Measurements from ENCODE around the gene TMEM165.

Gene TMEM165

GRCh38 chr4:55397520-55398321 lies 2.0 kb downstream of the TMEM165 start (continued):
- no peak for TF ChIP-seq ZNF26 (tag by site-specific recombination; IDR thresholded peaks at IDR 0.05)
- no peak; the same call in 1 of the 2 replicates for TF ChIP-seq ZEB2 (tag by site-specific recombination; IDR thresholded peaks at IDR 0.05)
- no peak for TF ChIP-seq ZNF548 (tag by site-specific recombination; IDR thresholded peaks at IDR 0.05)
- TF ChIP-seq ZNF558 (tag by site-specific recombination; IDR thresholded peaks at IDR 0.05): no peak
- peak; percentile 28; the same call in 1 of the 2 replicates for TF ChIP-seq KLF8 (tag by site-specific recombination; IDR thresholded peaks at IDR 0.05)
- TF ChIP-seq ELK4 (IDR thresholded peaks at IDR 0.05; ENCODE audit: borderline replicate concordance, low read depth, low read length): no peak
- TF ChIP-seq ZNF768 (tag by site-specific recombination; IDR thresholded peaks at IDR 0.05): no peak
- no peak for TF ChIP-seq ZNF184 (tag by site-specific recombination; IDR thresholded peaks at IDR 0.05)
- TF ChIP-seq ZNF677 (tag by site-specific recombination; IDR thresholded peaks at IDR 0.05): no peak
- no peak for TF ChIP-seq HIC1 (tag by site-specific recombination; IDR thresholded peaks at IDR 0.05)
- TF ChIP-seq ZNF48 (tag by site-specific recombination; IDR thresholded peaks at IDR 0.05): no peak
- TF ChIP-seq GLIS1 (tag by site-specific recombination; IDR thresholded peaks at IDR 0.05): peak; percentile 67
- no peak for TF ChIP-seq ZNF174 (tag by site-specific recombination; IDR thresholded peaks at IDR 0.05)
- TF ChIP-seq ZNF175 (tag by site-specific recombination; IDR thresholded peaks at IDR 0.05): no peak
- TF ChIP-seq ZBTB20 (tag by site-specific recombination; IDR thresholded peaks at IDR 0.05): peak; percentile 47; the same call in 1 of the 2 replicates
- TF ChIP-seq ZNF514 (tag by site-specific recombination; IDR thresholded peaks at IDR 0.05): no peak
- TF ChIP-seq ZNF600 (tag by site-specific recombination; IDR thresholded peaks at IDR 0.05): no peak
- TF ChIP-seq ZXDB (tag by site-specific recombination; IDR thresholded peaks at IDR 0.05): peak; percentile 61
- TF ChIP-seq ZSCAN30 (tag by site-specific recombination; IDR thresholded peaks at IDR 0.05): no peak
- TF ChIP-seq ZNF112 (tag by site-specific recombination; IDR thresholded peaks at IDR 0.05): no peak
- TF ChIP-seq CTCF (tag by site-specific recombination; IDR thresholded peaks at IDR 0.05): no peak
- TF ChIP-seq ZNF629 (tag by site-specific recombination; IDR thresholded peaks at IDR 0.05): no peak; the same call in 1 of the 2 replicates
- TF ChIP-seq ZNF18 (tag by site-specific recombination; IDR thresholded peaks at IDR 0.05): no peak
- TF ChIP-seq ZNF624 (tag by site-specific recombination; IDR thresholded peaks at IDR 0.05): no peak
- TF ChIP-seq PRDM6 (tag by site-specific recombination; IDR thresholded peaks at IDR 0.05): no peak
- no peak for TF ChIP-seq ZNF398 (tag by site-specific recombination; IDR thresholded peaks at IDR 0.05)
- TF ChIP-seq ZNF37A (tag by site-specific recombination; IDR thresholded peaks at IDR 0.05): no peak
- TF ChIP-seq OSR2 (tag by site-specific recombination; IDR thresholded peaks at IDR 0.05): peak; percentile 68

All from HEK293 (cell line).